Stimulated activated CD4-positive, alpha-beta T cell treated with anti-CD3 and anti-CD28 coated beads, Interleukin-1b, Interleukin-23, amount 100 ng/mL, for 24 hours (primary cell): Measurements from ENCODE around the gene PRRG1.
"Not testable (repeated sequence)": the region's sequence is repeated elsewhere in the genome, so short reads cannot be mapped to it uniquely, and the experiment has no call there.

Experiments
- DNase-seq, 4 experiments: peaks; one replicate each; pipeline ENCODE4 v3.0.0-alpha.2; 2020; ENCODE audit warnings: low read depth in 4 of 4, low spot score in 1 of 4

The PRRG1 gene

DNA sequence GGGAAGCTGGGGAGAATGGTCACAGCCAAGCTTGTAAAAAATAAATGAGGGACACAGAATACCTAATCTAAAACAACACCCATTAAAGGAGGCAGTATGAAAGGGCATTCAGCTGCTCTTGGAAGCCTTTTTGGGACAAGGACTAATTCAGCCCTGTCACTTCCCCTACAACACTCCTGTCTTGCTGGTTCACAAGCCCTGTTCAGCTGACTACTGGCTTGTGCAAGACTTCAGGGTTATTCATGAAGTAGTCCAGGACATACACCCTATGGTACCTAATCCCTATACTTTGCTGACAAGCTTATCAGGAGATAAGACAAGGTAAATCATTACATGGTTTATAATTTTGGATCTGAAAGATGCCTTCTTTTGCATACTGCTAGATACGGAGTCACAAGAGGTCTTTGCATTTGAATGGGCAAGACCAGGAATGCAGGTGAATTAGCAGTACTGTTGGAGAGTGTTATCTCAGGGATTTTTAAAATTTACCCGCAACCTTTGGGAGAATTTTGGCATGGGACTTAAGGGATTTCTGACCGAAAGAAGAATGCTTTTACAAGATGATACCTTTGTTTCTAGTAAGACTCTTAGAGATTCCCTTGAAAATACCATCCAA is 119.1 kb downstream of the PRRG1 start:
- DNase-seq: no peak

DNA sequence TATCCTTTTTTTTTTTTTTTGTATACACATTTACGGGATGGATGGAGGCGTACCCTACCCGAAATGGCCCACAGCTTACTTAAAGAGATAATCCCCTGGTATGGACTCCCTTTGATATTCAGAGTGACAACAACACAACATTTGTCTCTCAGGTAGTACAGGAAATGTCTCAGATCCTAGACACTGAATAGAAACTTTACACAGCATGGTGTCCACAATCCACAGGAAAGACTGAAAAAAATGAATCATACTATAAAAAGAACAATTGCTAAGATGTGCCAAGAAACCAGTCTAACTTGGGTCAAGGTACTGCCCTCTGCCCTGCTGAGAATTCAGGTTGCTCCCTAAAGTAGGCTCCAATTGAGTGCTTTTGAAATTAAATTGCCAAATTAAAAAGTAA is 121.5 kb downstream of the PRRG1 start:
- no peak for DNase-seq

DNA sequence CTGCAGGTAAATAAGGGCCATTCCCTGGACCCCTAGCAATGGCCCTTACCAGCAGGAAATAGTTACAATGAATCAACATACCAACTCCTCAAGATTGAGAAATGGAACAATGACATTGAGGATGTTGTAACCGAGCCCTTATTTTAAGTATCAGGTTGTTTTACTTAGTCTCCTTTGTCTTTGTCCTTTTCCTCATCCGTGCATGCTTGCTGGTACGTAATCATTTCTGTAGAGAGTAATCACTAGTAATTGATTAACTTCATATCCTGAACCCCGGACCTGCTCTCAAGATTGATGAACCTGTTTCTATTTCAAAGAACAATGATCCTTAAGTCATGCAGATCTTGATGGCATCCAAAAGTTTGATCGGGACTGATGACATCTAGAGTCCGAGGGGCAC is 123.7 kb downstream of the PRRG1 start:
- DNase-seq: no peak

DNA sequence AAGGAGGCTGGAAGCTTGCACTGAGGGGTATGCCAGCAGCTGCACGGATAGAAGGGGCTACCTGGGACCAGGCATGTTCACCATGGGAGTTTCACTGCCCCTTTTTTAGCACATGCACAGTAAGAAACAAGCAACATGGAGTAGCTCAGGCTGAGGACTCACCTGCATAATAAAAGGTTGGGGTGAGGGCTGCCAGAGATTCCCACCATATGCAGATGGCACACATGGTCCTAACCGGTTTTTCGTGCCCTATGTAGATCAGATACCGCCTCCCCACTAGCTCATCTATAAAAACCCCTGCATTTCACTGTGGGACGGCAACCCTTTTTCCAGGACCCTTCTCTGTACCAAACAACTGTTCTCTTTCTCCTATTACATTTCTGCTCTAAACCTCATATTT is 125.3 kb downstream of the PRRG1 start:
- no peak for DNase-seq

- DNase-seq: no peak
Observed at GRCh38 chrX:37476571-37477170, 127.5 kb downstream of the PRRG1 start.

- DNase-seq: not testable (repeated sequence)
Observed at GRCh38 chrX:37484335-37484734, 135.2 kb downstream of the PRRG1 start.

DNA sequence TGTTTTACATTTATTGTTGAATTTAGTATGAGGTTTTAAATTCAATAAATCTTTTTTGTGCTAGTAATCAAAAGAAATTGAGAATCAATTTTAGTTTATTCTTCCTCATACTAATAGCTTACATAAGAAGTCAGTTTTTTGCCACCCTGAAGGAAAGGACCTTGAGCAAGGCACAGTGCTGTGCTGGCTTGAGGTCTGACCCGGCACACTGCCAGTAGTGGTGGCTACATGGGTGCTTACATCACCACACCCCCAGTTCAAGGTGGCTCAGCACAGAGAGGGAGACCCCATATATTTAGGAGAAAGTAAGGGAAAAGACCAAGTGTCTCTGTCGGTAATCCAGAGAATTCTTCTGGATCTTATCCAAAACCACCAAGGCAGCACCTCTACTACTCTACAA is 136.3 kb downstream of the PRRG1 start:
- DNase-seq: no peak

GRCh38 chrX:37487271-37487670 is 138.1 kb downstream of the PRRG1 start:
- no peak for DNase-seq

GRCh38 chrX:37488323-37488722 is 139.2 kb downstream of the PRRG1 start:
- DNase-seq: no peak

DNA sequence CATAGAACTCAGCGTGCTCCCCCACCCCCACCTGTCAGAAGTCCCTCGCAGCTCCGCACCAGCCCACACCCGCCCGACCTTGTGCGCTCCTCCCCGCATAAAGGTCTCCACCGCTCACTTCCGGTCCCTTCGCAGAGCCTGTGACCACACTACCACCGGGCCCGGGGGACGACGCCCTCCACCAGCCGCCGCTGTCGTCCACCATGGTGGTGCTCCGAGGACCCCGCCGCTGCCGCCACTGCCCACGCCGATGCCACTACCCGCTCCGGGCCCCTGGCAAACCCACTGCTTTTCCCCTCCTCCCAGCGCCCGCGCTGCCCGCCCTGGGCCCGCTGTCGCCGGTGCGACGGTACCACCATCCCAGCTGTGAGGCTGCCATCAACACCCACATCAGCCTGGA is 142.5 kb downstream of the PRRG1 start:
- DNase-seq: no peak

GRCh38 chrX:37495760-37496159 is 146.6 kb downstream of the PRRG1 start:
- not testable (repeated sequence) for DNase-seq

- not testable (repeated sequence) for DNase-seq
Observed at GRCh38 chrX:37497126-37497525, 148.0 kb downstream of the PRRG1 start.

GRCh38 chrX:37498323-37498722 is 149.2 kb downstream of the PRRG1 start:
- DNase-seq: not testable (repeated sequence)

GRCh38 chrX:37499649-37500048 is 150.5 kb downstream of the PRRG1 start:
- not testable (repeated sequence) for DNase-seq

DNA sequence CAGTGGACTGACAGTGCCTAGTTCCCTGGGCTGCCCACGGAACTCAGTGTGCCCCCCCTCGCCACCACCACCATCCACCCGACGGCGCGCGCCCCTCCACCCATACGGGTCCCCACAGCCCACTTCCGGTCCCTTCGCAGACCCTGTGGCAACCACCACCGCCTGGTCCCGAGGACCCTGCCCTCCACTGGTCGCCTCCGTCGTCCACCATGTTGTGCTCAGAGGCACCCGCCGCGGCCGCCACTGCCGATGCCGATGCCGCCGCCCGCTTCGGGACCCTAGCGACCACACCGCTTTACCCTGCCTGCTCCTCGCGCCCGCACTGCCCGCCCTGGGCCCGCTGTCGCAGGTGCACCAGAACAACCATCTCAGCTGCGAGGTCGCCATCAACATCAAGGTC is 155.8 kb downstream of the PRRG1 start:
- DNase-seq: no peak
